T-helper 22 cell (primary cell): ENCODE measurements around the gene OLIG2.

ENCODE experiments used
- DNase-seq: peaks from one replicate; pipeline ENCODE4 v3.0.0-alpha.2; 2020; ENCODE audit warnings: low read depth

OLIG2 gene

GRCh38 chr21:33033094-33033951 lies 7.6 kb downstream of the OLIG2 start:
- no peak for DNase-seq

- no peak for DNase-seq
Observed at GRCh38 chr21:33033961-33034413, 8.3 kb downstream of the OLIG2 start.

GRCh38 chr21:33035147-33035546 lies 9.4 kb downstream of the OLIG2 start:
- DNase-seq, result no peak

- no peak for DNase-seq
Observed at GRCh38 chr21:33036430-33037162, 10.9 kb downstream of the OLIG2 start.

- DNase-seq, result no peak
Observed at GRCh38 chr21:33037501-33037900, 11.8 kb downstream of the OLIG2 start.

- no peak for DNase-seq
Observed at GRCh38 chr21:33039536-33039935, 13.8 kb downstream of the OLIG2 start.

- DNase-seq, result no peak
Observed at GRCh38 chr21:33040215-33040614, 14.5 kb downstream of the OLIG2 start.

- DNase-seq, result no peak
Observed at GRCh38 chr21:33041981-33042380, 16.2 kb downstream of the OLIG2 start.

- DNase-seq, result no peak
Observed at GRCh38 chr21:33042812-33043211, 17.1 kb downstream of the OLIG2 start.

- no peak for DNase-seq
Observed at GRCh38 chr21:33046455-33046854, 20.7 kb downstream of the OLIG2 start.

- DNase-seq, result no peak
Observed at GRCh38 chr21:33047231-33047630, 21.5 kb downstream of the OLIG2 start.

GRCh38 chr21:33051925-33052324 lies 26.2 kb downstream of the OLIG2 start:
- no peak for DNase-seq

GRCh38 chr21:33053951-33054350 lies 28.2 kb downstream of the OLIG2 start:
- no peak for DNase-seq

- no peak for DNase-seq
Observed at GRCh38 chr21:33055991-33056390, 30.3 kb downstream of the OLIG2 start.

GRCh38 chr21:33057385-33057940 lies 31.7 kb downstream of the OLIG2 start:
- no peak for DNase-seq

- DNase-seq, result no peak
Observed at GRCh38 chr21:33058527-33058926, 32.8 kb downstream of the OLIG2 start.

GRCh38 chr21:33058957-33059356 lies 33.2 kb downstream of the OLIG2 start:
- no peak for DNase-seq

- no peak for DNase-seq
Observed at GRCh38 chr21:33059380-33059841, 33.7 kb downstream of the OLIG2 start.

- no peak for DNase-seq
Observed at GRCh38 chr21:33061233-33061632, 35.5 kb downstream of the OLIG2 start.

GRCh38 chr21:33063375-33063883 lies 37.7 kb downstream of the OLIG2 start:
- DNase-seq, result no peak

GRCh38 chr21:33063907-33064622 lies 38.3 kb downstream of the OLIG2 start:
- no peak for DNase-seq
